ENCODE data around the gene TMEM161B.
"Not testable (repeated sequence)": the region's sequence is repeated elsewhere in the genome, so short reads cannot be mapped to it uniquely, and the experiment has no call there.

The TMEM161B gene

GRCh38 chr5:88248743-88249540, 19.7 kb downstream of the TMEM161B start:
- no peak for DNase-seq

- no peak for DNase-seq
Measured at GRCh38 chr5:88248094-88248493, 20.6 kb downstream of the TMEM161B start.

- DNase-seq, result no peak
Measured at GRCh38 chr5:88245893-88246244, 22.8 kb downstream of the TMEM161B start.

GRCh38 chr5:88245241-88245892, 23.3 kb downstream of the TMEM161B start:
- DNase-seq, result no peak

GRCh38 chr5:88244686-88245085, 24.0 kb downstream of the TMEM161B start:
- no peak for DNase-seq

GRCh38 chr5:88243493-88243892, 25.2 kb downstream of the TMEM161B start:
- not testable (repeated sequence) for DNase-seq

GRCh38 chr5:88238732-88239131, 29.9 kb downstream of the TMEM161B start:
- DNase-seq, result no peak

- DNase-seq, result no peak
Measured at GRCh38 chr5:88236866-88237642, 31.6 kb downstream of the TMEM161B start.

GRCh38 chr5:88235828-88236227, 32.8 kb downstream of the TMEM161B start:
- DNase-seq, result no peak

- DNase-seq, result no peak
Measured at GRCh38 chr5:88235346-88235745, 33.3 kb downstream of the TMEM161B start.

GRCh38 chr5:88230546-88231066, 38.0 kb downstream of the TMEM161B start:
- DNase-seq, result no peak

- DNase-seq, result no peak
Measured at GRCh38 chr5:88226881-88227450, 41.7 kb downstream of the TMEM161B start.

- DNase-seq, result no peak
Measured at GRCh38 chr5:88214655-88215054, 54.0 kb downstream of the TMEM161B start.

- no peak for DNase-seq
Measured at GRCh38 chr5:88207575-88207974, 61.1 kb downstream of the TMEM161B start.

- DNase-seq, result no peak
Measured at GRCh38 chr5:88203981-88204750, 64.5 kb downstream of the TMEM161B start.

- no peak for DNase-seq
Measured at GRCh38 chr5:88195636-88196035, 73.0 kb downstream of the TMEM161B start.

- peak; percentile 20 for DNase-seq
Measured at GRCh38 chr5:88193896-88194295, 74.7 kb downstream of the TMEM161B start.

- no peak for DNase-seq
Measured at GRCh38 chr5:88190106-88190834, 78.4 kb downstream of the TMEM161B start.

GRCh38 chr5:88189484-88189883, 79.2 kb downstream of the TMEM161B start:
- DNase-seq, result not testable (repeated sequence)

- no peak for DNase-seq
Measured at GRCh38 chr5:88188458-88189132, 80.0 kb downstream of the TMEM161B start.

- no peak for DNase-seq
Measured at GRCh38 chr5:88183255-88183654, 85.4 kb downstream of the TMEM161B start.

All from GF-D8 (cell line).